ENCODE data around the gene DCLK2.
"Not testable (repeated sequence)": the region's sequence is repeated elsewhere in the genome, so short reads cannot be mapped to it uniquely, and the experiment has no call there.

DCLK2 gene

DNA sequence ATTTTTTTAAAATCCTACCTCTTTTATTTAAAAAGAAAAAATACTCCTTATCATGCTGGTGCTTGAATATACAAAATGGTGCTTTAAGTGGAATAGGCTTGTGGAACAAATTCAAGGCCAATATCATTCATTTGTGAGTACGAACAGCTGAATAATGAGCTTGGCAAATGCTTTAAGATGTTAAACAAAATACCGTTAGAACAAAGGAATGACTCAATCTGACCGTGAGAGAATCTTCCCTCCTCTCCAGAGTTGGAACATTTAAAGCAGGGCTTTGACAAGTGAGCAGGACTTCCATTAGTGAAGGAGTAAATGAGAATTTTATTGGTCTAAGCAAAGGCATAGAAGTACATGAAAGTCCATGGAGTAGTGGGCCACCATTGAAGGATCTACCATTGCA is 74.5 kb downstream of the DCLK2 start:
- DNase-seq (ENCODE audit: low read depth): no peak

DNA sequence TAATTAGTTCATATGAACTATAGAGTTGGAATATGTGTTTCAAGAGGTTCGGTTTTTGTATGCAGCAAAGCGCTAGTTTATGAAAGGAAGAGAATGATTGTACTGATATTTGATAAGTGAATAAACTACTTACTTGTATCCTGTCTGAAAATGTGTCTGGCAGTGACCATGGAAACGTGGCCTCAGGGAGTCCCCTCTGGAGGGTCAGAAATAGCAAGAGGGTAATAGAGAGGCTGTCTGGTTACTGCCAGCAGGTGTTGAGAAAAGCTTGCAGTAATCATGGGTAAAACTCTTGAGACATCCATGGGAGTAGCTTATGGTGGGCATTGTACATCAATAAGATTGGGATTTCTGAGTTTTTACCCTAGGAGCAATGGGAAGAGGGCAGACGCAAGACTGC is 77.1 kb downstream of the DCLK2 start:
- no peak for DNase-seq (ENCODE audit: low read depth)

DNA sequence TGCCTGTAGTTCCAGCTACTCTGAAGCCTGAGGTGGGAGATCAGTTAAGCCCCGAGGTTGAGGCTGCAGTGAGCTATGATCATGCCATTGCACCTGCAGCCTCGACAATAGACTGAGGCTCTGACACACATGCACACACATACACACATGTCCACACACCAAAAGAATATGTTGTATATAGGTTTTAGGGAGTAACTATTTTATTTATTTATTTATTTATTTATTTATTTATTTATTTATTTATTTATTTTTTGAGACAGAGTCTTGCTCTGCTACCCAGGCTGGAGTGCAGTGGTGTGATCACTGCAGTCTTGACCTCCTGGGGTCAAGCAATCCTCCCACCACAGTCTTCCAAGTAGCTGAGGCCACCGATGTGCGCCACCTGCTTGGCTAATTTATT is 78.3 kb downstream of the DCLK2 start:
- no peak for DNase-seq (ENCODE audit: low read depth)

DNA sequence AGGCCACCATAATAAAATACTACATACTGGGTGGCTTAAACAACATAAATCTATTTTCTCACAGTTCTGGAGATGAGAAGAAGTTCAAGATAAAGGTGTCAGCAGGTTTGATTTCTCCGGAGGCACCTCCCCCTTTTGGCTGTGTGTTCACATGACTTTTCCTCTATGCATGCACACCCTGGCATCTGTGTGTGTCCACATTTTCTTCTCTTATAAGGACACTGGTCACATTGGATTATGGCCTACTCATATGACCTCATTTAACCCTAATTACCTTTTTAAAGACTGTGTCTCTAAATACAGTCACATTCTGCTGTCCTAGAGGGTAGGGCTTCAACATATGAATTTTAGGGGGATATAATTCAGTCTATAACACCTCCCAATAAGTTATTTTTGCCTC is 79.8 kb downstream of the DCLK2 start:
- DNase-seq (ENCODE audit: low read depth): no peak

GRCh38 chr4:150160473-150160872 is 82.2 kb downstream of the DCLK2 start:
- no peak for DNase-seq (ENCODE audit: low read depth)

- DNase-seq (ENCODE audit: low read depth): no peak
Observed at GRCh38 chr4:150161109-150161508, 82.9 kb downstream of the DCLK2 start.

DNA sequence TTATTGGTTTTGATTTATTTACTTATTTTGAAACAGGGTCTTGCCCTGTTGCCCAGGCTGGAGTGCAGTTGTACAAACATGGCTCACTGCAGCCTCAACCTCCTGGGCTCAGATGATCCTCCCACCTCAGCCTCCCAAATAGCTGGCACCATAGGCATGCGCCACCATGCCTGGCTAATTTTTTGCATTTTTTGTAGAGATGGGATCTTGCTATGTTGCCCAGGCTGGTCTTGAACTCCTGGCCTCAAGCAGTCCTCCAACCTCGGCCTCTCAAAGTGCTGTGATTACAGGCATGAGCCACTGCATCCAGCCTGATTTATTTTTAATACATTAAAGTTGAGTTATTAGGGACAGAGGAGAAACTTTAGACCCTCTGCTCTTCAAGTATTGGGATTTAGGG is 83.8 kb downstream of the DCLK2 start:
- DNase-seq (ENCODE audit: low read depth): not testable (repeated sequence)

DNA sequence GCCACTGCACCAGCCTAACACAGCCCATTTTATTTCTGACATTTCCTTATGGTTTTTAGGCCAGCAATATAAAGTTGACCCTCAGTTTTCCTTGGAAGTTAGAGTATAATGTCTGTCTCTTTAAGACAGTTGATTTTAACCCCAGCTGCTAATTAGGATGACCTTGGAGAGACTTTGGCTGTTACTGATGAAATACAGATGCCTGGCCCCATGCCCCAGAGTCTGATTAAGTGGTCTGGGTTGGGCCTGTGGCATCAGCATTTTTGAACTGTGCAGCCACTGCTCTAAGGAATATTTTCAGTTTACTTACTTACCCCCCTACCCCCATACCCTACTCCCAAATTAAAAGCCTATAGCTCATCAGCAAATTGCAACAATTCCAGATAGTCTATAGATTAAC is 85.8 kb downstream of the DCLK2 start:
- no peak for DNase-seq (ENCODE audit: low read depth)

- DNase-seq (ENCODE audit: low read depth): no peak
Observed at GRCh38 chr4:150164956-150165629, 86.8 kb downstream of the DCLK2 start.

GRCh38 chr4:150167054-150167453 is 88.8 kb downstream of the DCLK2 start:
- no peak for DNase-seq (ENCODE audit: low read depth)

DNA sequence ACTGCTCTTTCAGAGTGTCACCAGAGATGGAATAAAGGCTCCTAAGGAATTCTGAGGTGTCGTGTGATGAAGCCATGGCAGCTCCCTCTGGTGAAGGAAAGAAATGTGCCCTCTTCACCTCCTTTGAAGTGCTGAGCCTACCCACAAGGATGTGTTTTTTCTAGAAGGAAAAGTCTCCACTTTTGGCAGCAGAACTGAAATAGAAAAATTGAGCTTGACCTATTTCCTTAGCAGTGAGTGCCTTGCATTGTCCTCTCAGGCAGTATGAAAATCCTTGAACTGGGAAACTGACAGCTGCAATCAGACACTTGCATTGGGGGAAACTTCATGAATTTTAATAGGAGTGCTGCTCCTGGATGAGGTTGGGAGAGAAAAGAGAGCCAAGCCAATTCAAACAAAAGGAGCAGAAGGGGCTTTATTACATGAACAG is 95.2 kb downstream of the DCLK2 start:
- DNase-seq (ENCODE audit: low read depth): no peak

DNA sequence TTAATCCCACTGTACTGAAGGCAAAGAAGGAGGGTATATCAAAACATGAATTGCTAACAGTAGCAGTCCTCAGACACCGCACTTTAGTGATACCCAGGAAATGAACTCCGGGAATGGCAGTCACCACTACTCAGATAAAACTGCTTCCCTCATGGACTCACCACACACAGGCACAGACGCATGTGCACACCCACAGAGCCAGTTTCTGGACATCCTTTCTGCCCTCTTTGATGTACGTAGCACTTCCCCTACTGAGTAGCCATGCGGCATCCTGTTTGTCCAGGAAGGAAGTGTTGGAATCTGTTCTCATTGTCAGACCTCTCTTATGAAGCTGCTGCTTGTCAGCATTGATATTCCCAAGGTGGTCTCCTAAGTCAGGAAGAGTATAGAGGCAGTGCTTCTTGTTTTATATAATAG is 95.7 kb downstream of the DCLK2 start:
- DNase-seq (ENCODE audit: low read depth): no peak

- peak; percentile 80 for DNase-seq (ENCODE audit: low read depth)
Observed at GRCh38 chr4:150176547-150176946, 98.3 kb downstream of the DCLK2 start.

GRCh38 chr4:150178161-150178560 is 99.9 kb downstream of the DCLK2 start:
- DNase-seq (ENCODE audit: low read depth): no peak

GRCh38 chr4:150181536-150181935 is 103.3 kb downstream of the DCLK2 start:
- no peak for DNase-seq (ENCODE audit: low read depth)

DNA sequence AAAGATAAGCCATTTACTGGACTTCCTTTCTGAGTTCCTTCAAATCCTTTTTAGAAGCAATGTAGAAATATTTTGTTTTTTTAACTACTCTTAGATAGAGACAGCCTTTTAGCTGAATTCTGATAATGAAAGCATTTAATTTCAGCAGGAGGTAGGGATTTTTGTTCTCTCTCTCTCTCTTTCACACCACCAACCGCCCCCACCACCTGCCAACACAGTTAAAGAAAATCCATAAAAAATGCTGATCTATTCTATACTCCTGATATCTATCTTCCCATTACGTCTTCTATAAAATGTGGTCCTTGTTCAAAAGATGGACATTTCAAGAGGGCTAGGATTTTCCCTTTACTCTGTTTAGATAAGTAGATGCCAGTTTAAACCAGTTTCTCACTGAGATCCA is 104.5 kb downstream of the DCLK2 start:
- DNase-seq (ENCODE audit: low read depth): no peak

- not testable (repeated sequence) for DNase-seq (ENCODE audit: low read depth)
Observed at GRCh38 chr4:150185033-150185432, 106.8 kb downstream of the DCLK2 start.

DNA sequence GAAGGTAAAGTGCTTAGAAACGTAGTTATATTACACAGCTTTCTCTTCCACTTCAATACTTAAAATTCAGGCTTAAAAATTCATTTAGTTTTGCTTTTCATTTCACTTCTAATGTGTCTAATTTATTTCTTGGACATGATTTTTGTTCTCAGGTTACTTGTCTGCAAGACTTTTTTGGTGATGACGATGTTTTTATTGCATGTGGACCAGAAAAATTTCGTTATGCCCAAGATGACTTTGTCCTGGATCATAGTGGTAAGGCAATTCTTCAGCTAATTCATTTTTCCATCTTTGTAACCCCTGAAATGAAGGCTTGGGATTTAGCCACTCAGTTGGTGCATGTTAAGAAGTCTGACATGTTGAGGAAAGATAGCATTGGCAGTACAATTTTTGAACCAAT is 114.7 kb downstream of the DCLK2 start:
- no peak for DNase-seq (ENCODE audit: low read depth)

DNA sequence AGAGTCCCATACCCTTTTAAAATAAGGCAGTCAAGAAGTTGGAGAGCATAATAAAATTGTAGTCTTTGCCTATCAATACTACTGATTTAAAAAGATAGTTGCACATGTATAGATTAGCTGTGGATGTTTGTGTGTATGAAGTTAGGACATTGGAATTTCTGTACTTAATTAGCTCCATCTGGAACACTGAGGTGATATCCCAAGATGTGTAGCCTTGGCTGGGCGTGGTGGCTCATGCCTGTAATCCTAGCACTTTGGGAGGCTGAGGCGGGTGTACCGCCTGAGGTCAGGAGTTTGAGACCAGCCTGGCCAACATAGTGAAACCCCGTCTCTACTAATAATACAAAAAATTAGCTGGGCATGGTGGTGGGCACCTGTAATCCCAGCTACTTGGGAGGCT is 119.0 kb downstream of the DCLK2 start:
- DNase-seq (ENCODE audit: low read depth): not testable (repeated sequence)

DNA sequence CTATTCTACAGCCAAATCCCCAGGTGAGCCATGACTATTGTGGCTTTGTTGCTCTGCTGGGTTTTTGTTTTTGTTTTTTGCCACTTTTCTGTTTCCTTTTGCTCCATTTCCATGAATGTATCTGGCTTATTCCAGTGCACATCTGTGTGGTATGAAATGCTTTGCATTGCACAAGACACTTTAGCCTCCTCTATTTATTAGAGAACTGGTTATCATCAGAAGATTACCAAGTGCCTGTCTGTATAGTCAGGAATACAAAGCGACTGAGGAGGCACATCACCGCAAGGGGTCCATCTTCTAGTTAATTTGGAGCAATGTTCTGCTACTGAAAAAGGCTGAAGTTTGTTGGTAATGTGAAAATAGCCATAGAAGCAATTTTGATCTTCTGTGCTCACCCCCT is 120.8 kb downstream of the DCLK2 start:
- no peak for DNase-seq (ENCODE audit: low read depth)

- no peak for DNase-seq (ENCODE audit: low read depth)
Observed at GRCh38 chr4:150205016-150205415, 126.8 kb downstream of the DCLK2 start.

GRCh38 chr4:150206265-150206664 is 128.0 kb downstream of the DCLK2 start:
- DNase-seq (ENCODE audit: low read depth): no peak

GRCh38 chr4:150206954-150207353 is 128.7 kb downstream of the DCLK2 start:
- no peak for DNase-seq (ENCODE audit: low read depth)

GRCh38 chr4:150207871-150208270 is 129.6 kb downstream of the DCLK2 start:
- DNase-seq (ENCODE audit: low read depth): no peak

All from fibroblast of the conjunctiva (primary cell).